CD14-positive monocyte (primary cell): ENCODE data around the gene NXNL2. TPM values are rescaled to one million over a fixed set of nuclear protein-coding genes. Genes with fewer than 3 reads are reported as not detected.
A peak's percentile ranks its signal among the peaks of the same experiment; 100 is the strongest.

Experiments
- DNase-seq, 3 donors: peaks; one replicate each; pipeline ENCODE4 v3.0.0-alpha.2; 2011 to 2022
- H2AFZ ChIP-seq: 2 replicates; pipeline ENCODE4 v1.6.0; 2012; ENCODE audit warnings: mild to moderate bottlenecking, low read depth, low read length, inconsistent platforms; ENCODE audit not compliant: insufficient read depth, poor library complexity, severe bottlenecking
- H3K27ac ChIP-seq, 2 donors: 1 replicate in 1 of 2; 2 replicates in 1 of 2; pipeline ENCODE4 v1.5.1; 2012 to 2013; ENCODE audit warnings: low read length in 2 of 2, control low read depth in 1 of 2, inconsistent platforms in 1 of 2, low read depth in 1 of 2, mild to moderate bottlenecking in 1 of 2
- H3K27me3 ChIP-seq, 2 donors: one replicate each; pipeline versions ENCODE4 v1.6.0 to v1.6.1; 2011 to 2013; ENCODE audit warnings: low read length in 2 of 2; ENCODE audit not compliant: control insufficient read depth in 2 of 2, insufficient read depth in 2 of 2
- H3K36me3 ChIP-seq, 2 donors: replicated peaks in 1 of 2; 1 replicate in 1 of 2; 2 replicates in 1 of 2; pipeline versions ENCODE4 v1.5.1 to v1.6.1; 2012 to 2013; ENCODE audit warnings: low read length in 2 of 2, control low read depth in 1 of 2, inconsistent platforms in 1 of 2, mild to moderate bottlenecking in 1 of 2; ENCODE audit not compliant: insufficient read depth in 2 of 2, control insufficient read depth in 1 of 2
- H3K4me1 ChIP-seq, 2 donors: 1 replicate in 1 of 2; 2 replicates in 1 of 2; pipeline versions ENCODE4 v1.5.1 to v1.6.1; 2012 to 2013; ENCODE audit warnings: low read length in 2 of 2, control low read depth in 1 of 2, inconsistent platforms in 1 of 2, mild to moderate bottlenecking in 1 of 2, moderate library complexity in 1 of 2; ENCODE audit not compliant: insufficient read depth in 2 of 2, control insufficient read depth in 1 of 2
- H3K4me2 ChIP-seq: replicated peaks from 2 replicates; pipeline ENCODE3; 2012; ENCODE audit warnings: low read length, moderate library complexity, mild to moderate bottlenecking; ENCODE audit not compliant: poor library complexity, severe bottlenecking; ENCODE audit errors: extremely low read depth
- H3K4me3 ChIP-seq, 3 experiments: fragments of 200-600 bp in 1 of 3; sonication (generic) in 1 of 3; replicated peaks in 1 of 3; 1 replicate in 2 of 3; 2 replicates in 1 of 3; pipeline ENCODE4 v1.5.1; 2011 to 2013; ENCODE audit warnings: low read length in 3 of 3, mild to moderate bottlenecking in 3 of 3, control low read depth in 2 of 3, low read depth in 2 of 3, inconsistent platforms in 1 of 3, moderate library complexity in 1 of 3
- H3K79me2 ChIP-seq: 2 replicates; pipeline ENCODE4 v1.6.0; 2012; ENCODE audit warnings: mild to moderate bottlenecking, control low read depth, inconsistent platforms, low read length, moderate library complexity; ENCODE audit not compliant: insufficient read depth
- H3K9ac ChIP-seq: 2 replicates; pipeline ENCODE4 v1.6.0; 2017; ENCODE audit warnings: low read length, mild to moderate bottlenecking; ENCODE audit not compliant: insufficient read depth, poor library complexity, severe bottlenecking
- H3K9me3 ChIP-seq, 2 donors: replicated peaks in 1 of 2; 1 replicate in 1 of 2; 2 replicates in 1 of 2; pipeline versions ENCODE4 v1.5.1 to v1.6.1; 2012 to 2013; ENCODE audit warnings: low read length in 2 of 2, control low read depth in 1 of 2; ENCODE audit not compliant: control insufficient read depth in 1 of 2, insufficient read depth in 1 of 2
- H4K20me1 ChIP-seq: 2 replicates; pipeline ENCODE4 v1.6.0; 2012; ENCODE audit warnings: mild to moderate bottlenecking, low read length, control low read depth, moderate library complexity; ENCODE audit not compliant: insufficient read depth
- H3K27ac Mint-ChIP-seq, 7 donors: one replicate each; pipeline ENCODE4 v1.8.0; 2020; ENCODE audit warnings: mild to moderate bottlenecking in 7 of 7, mixed read lengths in 7 of 7, moderate library complexity in 6 of 7, inconsistent platforms in 2 of 7
- H3K27me3 Mint-ChIP-seq, 3 donors: one replicate each; pipeline ENCODE4 v1.8.0; 2021 to 2022; ENCODE audit warnings: low read depth in 3 of 3, mild to moderate bottlenecking in 3 of 3, mixed read lengths in 3 of 3, moderate library complexity in 3 of 3, inconsistent platforms in 1 of 3
- H3K36me3 Mint-ChIP-seq, 2 donors: one replicate each; pipeline ENCODE4 v1.8.0; 2020; ENCODE audit warnings: mixed read lengths in 2 of 2, inconsistent platforms in 1 of 2, mild to moderate bottlenecking in 1 of 2
- H3K4me1 Mint-ChIP-seq: one replicate; pipeline ENCODE4 v1.8.0; 2020; ENCODE audit warnings: mild to moderate bottlenecking, mixed read lengths
- H3K4me3 Mint-ChIP-seq, 2 donors: one replicate each; pipeline ENCODE4 v1.8.0; 2020; ENCODE audit warnings: mild to moderate bottlenecking in 2 of 2, mixed read lengths in 2 of 2, moderate library complexity in 1 of 2
- H3K9me3 Mint-ChIP-seq, 7 donors: one replicate each; pipeline ENCODE4 v1.8.0; 2020 to 2022; ENCODE audit warnings: mixed read lengths in 7 of 7, mild to moderate bottlenecking in 6 of 7, moderate library complexity in 6 of 7, inconsistent platforms in 2 of 7
- CTCF ChIP-seq: fragments of 200-600 bp; IDR thresholded peaks from one replicate; pipeline ENCODE4 v1.8.0; 2022; ENCODE audit warnings: antibody characterized with exemption, mild to moderate bottlenecking
- WGBS: methylation state at CpG from one replicate; pipeline ENCODE4 v1.1.5; 2013; ENCODE audit warnings: missing lambda C conversion rate; ENCODE audit not compliant: insufficient coverage; 5-methylcytosine and 5-hydroxymethylcytosine counted together
- intact Hi-C, 2 donors: fragments of 100-400 bp; cut with micrococcal nuclease; formaldehyde crosslinking; loops; one replicate each; pipeline versions ENCODE4 v1.15.0 to v1.15.1; 2023
- polyA plus RNA-seq, 3 donors: library from polyadenylated mRNA; depleted of rRNA in 1 of 3; unstranded in 2 of 3; stranded (reverse) in 1 of 3; fragments of 300-500 nt in 2 of 3; fragments of >200 nt in 1 of 3; fragmentation: Illumina TruSeq in 2 of 3; gene quantifications; 1 replicate in 2 of 3; 2 replicates in 1 of 3; pipeline ENCODE4 v1.2.3, GENCODE V29; 2012 to 2021

Gene NXNL2
- polyA plus RNA-seq, 3 donors: not detected

- Mint-ChIP-seq H3K4me3 (no peak overlapping the region), H3K36me3 (no peaks in the 10 kb centered on the region), H3K9me3 (peaks cover 0 to 10% (median 0%) of the 10 kb centered on the region in 7 donors), H3K27me3 (peaks cover 20 to 34% (median 26%) of the 10 kb centered on the region in 3 donors), H3K27ac (peak overlapping the region in 1 of 7 donors; percentile 67), H3K4me1 (peaks cover 18% of the 10 kb centered on the region)
- H3K27me3 ChIP-seq: peaks cover 16 to 26% of the 10 kb centered on the region in 2 donors
- H3K27ac ChIP-seq: no peak overlapping the region
- intact Hi-C loops: no loop called here
- no peaks in the 10 kb centered on the region for H4K20me1 ChIP-seq
- no peak overlapping the region for H3K9ac ChIP-seq
- no peak overlapping the region for H3K4me3 ChIP-seq
- no peak overlapping the region for H3K4me2 ChIP-seq
- H3K9me3 ChIP-seq: peaks cover 3% of the 10 kb centered on the region in 2 donors
- no peak overlapping the region for H2AFZ ChIP-seq
- 92% methylated on average over 6 of the region's 10 CpGs for WGBS
- H3K4me1 ChIP-seq: peaks cover 8 to 18% of the 10 kb centered on the region in 2 donors
- no peaks in the 10 kb centered on the region for H3K36me3 ChIP-seq
- no peak for TF ChIP-seq CTCF
- no peak for DNase-seq
- no peaks in the 10 kb centered on the region for H3K79me2 ChIP-seq
These were observed 5.3 kb downstream of the NXNL2 start for GRCh38 chr9:88540251-88540763.

- Histone ChIP-seq H3K4me3 (no peak overlapping the region), H3K9me3 (no peaks in the 10 kb centered on the region), H3K27me3 (no peaks in the 10 kb centered on the region), H2AFZ (no peak overlapping the region), H3K9ac (no peak overlapping the region), H4K20me1 (no peaks in the 10 kb centered on the region), H3K4me1 (no peaks in the 10 kb centered on the region), H3K79me2 (no peaks in the 10 kb centered on the region), H3K27ac (no peak overlapping the region), H3K4me2 (no peak overlapping the region), H3K36me3 (no peaks in the 10 kb centered on the region)
- peaks cover 5% of the 10 kb centered on the region for H3K4me1 Mint-ChIP-seq
- H3K4me3 Mint-ChIP-seq: peak overlapping the region; percentile 42 to 52
- DNase-seq: peak; percentile 12 to 43 (median 19)
- H3K9me3 Mint-ChIP-seq: peaks cover 0 to 9% (median 2%) of the 10 kb centered on the region in 7 donors
- H3K27ac Mint-ChIP-seq: no peak overlapping the region
- TF ChIP-seq CTCF: no peak
- no peaks in the 10 kb centered on the region for H3K36me3 Mint-ChIP-seq
- WGBS: 75% methylated on average over 9 of the region's 11 CpGs
- H3K27me3 Mint-ChIP-seq: no peaks in the 10 kb centered on the region
- intact Hi-C loops: no loop called here
These were observed 9.3 kb downstream of the NXNL2 start for GRCh38 chr9:88544245-88544644.
